ENCODE results near the gene AKAP13. TPM values are rescaled to one million over a fixed set of nuclear protein-coding genes. Genes with fewer than 3 reads are reported as not detected.

AKAP13 gene
- total RNA-seq, 1 experiment from 2014 or later, result 47.3 TPM

GRCh38 chr15:85651548-85651947, 271.1 kb downstream of the AKAP13 start:
- Histone ChIP-seq H2AK5ac (ENCODE audit: insufficient read length, low read length) (no peak overlapping the region), H2AFZ (ENCODE audit: low read length) (no peak overlapping the region), H3K4me1 (ENCODE audit: insufficient read depth, low read length) (no peaks in the 10 kb centered on the region), H2BK5ac (ENCODE audit: insufficient read length, low read length) (no peak overlapping the region), H3K23ac (ENCODE audit: insufficient read length, low read depth, low read length) (no peak overlapping the region), H2BK20ac (ENCODE audit: low read depth, low read length, poor library complexity, severe bottlenecking) (no peak overlapping the region), H3K27me3 (ENCODE audit: insufficient read depth, low read length) (no peaks in the 10 kb centered on the region), H3K4ac (ENCODE audit: low read depth, low read length) (no peak overlapping the region), H3K18ac (ENCODE audit: insufficient read length, low read depth, low read length) (no peak overlapping the region), H4K8ac (replicated peaks; ENCODE audit: insufficient read length, low read depth, low read length) (no peak overlapping the region), H4K91ac (ENCODE audit: insufficient read length, low read depth, low read length) (no peak overlapping the region), H3K79me1 (ENCODE audit: insufficient read depth, low read depth, low read length, poor library complexity, severe bottlenecking) (no peaks in the 10 kb centered on the region), H3K9ac (ENCODE audit: extremely low read depth, insufficient read length, low read length) (no peak overlapping the region), H3K14ac (ENCODE audit: insufficient read depth, low read length) (no peak overlapping the region), H3K56ac (ENCODE audit: insufficient read length, low read depth, low read length) (no peak overlapping the region), H3K27ac (ENCODE audit: insufficient read length, low read depth, low read length) (no peak overlapping the region), H2BK15ac (ENCODE audit: low read depth, low read length) (no peak overlapping the region; the same call in 1 of the 2 replicates), H3K23me2 (ENCODE audit: insufficient read length, low read depth, low read length, poor library complexity, severe bottlenecking) (no peaks in the 10 kb centered on the region), H3K9me3 (ENCODE audit: control insufficient read depth, low read depth, low read length) (no peaks in the 10 kb centered on the region), H4K5ac (ENCODE audit: insufficient read length, low read depth, low read length) (no peak overlapping the region), H4K20me1 (ENCODE audit: control insufficient read depth, insufficient read depth, insufficient read length) (no peaks in the 10 kb centered on the region), H2BK12ac (ENCODE audit: insufficient read length, low read depth, low read length) (no peak overlapping the region), H3K4me2 (ENCODE audit: insufficient read depth, insufficient read length, low read length) (no peak overlapping the region), H3K79me2 (ENCODE audit: insufficient read depth, low read length) (no peaks in the 10 kb centered on the region; the same call in 1 of the 2 replicates), H2BK120ac (ENCODE audit: low read depth, low read length, poor library complexity, severe bottlenecking) (no peak overlapping the region), H3T11ph (ENCODE audit: low read length) (no peak overlapping the region)
- Mint-ChIP-seq H3K27me3 (ENCODE audit: low read depth) (no peaks in the 10 kb centered on the region), H3K4me1 (peaks cover 4 to 7% of the 10 kb centered on the region in 2 experiments), H3K27ac (no peak overlapping the region), H3K9me3 (no peaks in the 10 kb centered on the region; a peak in 1 of 5 replicates), H3K36me3 (ENCODE audit: insufficient read depth in 1 of 3, low read depth in 3 of 3) (peaks cover 12 to 16% (median 16%) of the 10 kb centered on the region in 3 experiments), H3K4me3 (no peak overlapping the region)
- no peak for DNase-seq
- TF ChIP-seq CTCF (conservative IDR thresholded peaks at IDR 0.05), result no peak
- WGBS (ENCODE audit: extremely low coverage, insufficient read length, low lambda C conversion rate), result no CpG with 5 or more reads among the region's 10 CpGs
